GM19351 (cell line): ENCODE results near the gene SLC16A11.
"Not testable (repeated sequence)": the region's sequence is repeated elsewhere in the genome, so short reads cannot be mapped to it uniquely, and the experiment has no call there.

Experiments
- ATAC-seq: cut with Tn5 transposase; IDR thresholded peaks from one replicate; pipeline ENCODE4 v1.9.1; 2021; ENCODE audit warnings: mild to moderate bottlenecking, moderate library complexity; ENCODE audit not compliant: unreplicated experiment

Gene SLC16A11

DNA sequence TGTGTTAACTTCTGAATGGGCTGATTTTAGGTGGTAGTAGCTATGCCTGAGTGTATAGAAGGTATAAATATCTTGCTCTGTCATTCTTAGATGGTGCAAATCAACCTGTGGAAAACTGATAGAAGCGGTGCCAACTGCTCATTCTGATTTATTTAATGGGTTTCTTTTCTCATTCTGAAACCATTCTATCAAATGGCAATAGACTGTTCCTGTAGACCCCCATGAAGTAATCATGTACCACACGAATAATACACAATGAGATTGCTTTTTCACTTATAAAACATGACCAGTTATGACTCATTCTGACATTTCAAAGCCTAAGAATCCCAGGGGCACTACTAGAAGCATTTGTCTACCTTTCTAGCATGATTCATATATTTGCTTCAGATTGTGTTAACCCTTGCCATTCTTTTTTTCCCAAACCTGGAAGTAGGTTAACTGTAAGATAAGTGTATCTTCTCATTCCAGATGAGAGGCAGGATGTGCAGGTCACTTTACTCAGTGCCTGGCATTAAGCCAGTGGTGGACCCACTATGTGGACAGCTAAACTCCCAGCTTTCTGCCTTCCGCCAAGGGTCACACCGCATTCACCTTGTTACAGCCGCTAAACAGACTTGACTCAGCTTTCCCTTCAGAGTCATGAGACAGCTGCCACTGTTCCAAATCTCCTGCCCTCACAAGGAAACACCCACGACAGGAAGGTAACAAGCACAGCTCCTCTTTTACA, 16.4 kb upstream of the SLC16A11 start:
- ATAC-seq = no peak

DNA sequence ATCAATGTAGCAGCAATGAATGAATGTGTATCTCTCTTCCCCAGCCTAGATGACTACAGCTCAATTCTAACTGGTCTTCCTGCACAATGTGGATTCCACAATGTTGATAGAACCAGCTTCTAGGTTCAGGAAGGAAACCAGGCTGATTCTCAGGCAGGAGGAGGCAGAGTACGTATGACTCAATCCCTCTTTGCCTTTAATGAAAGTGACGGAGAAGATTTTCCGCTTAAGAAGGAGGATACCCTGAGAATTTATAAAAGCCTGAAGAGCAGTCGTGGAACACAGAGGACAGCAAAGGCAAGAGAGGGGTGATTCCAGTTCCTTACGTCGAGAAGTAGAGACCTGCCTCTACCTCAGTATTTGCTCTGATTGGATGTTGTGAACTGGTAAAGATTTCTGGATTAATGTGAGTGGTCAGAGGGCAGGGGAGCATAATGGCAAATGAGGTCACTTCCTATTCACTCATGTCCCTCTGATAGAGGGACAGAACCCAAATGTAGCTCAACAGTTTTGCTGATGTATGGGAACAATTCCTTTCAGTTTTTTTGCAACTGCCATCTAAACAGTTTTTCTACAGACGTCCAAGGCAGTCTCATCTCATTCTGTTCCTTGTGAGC, 15.0 kb upstream of the SLC16A11 start:
- no peak for ATAC-seq

DNA sequence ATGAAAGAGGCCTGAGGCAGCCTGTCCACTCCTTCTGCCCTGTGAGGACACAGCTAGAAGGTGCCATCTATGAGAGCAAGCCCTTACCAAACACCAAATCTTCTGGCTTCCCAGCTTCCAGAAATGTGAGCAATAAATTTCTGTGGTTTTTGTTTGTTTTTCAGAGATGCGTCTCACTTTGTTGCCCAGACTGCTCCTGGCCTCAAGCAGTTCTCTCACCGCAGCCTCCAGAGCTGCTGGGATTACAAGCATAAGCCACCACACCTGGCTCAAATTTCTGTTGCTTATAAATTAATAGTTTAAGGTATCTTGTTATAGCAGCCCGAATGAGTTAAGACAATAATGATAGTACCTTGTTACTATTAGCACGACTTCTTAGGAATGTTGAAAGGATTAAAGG, 12.5 kb upstream of the SLC16A11 start:
- no peak for ATAC-seq

DNA sequence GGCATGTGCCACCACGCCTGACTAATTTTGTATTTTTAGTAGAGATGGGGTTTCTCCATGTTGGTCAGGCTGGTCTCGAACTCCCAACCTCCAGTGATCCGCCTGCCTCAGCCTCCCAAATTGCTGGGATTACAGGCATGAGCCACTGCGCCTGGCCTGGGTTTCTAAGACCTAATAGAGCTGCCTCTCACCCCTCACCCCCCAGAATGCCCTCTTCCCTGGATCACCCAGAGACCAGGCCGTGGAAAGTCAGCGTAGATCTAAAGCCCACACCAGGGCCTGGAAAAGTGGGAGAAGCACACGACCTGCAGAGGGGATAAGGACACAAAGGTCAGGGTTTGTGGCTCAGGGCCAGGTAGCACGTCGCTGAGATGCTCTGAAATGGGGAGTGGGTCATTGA, 6.7 kb upstream of the SLC16A11 start:
- not testable (repeated sequence) for ATAC-seq

DNA sequence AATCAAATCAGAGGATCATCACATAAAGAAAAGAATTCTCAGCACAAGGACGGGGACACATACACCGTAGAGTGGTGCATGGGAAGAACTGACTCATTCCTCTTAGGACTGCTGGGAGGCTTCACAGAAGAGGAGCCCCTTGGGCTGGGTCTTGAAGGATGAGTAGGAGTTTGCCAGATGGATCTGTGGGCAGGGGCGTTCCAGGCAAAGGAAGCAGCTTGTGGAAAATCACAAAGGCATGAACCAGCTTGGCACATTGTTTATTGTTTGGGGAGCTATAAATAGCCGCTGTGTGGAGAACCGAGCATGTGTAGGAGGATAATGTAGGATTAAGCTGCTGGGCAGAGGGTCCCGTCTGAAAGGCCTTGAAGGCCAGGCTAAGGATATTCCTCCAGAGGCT, 5.1 kb upstream of the SLC16A11 start:
- no peak for ATAC-seq

DNA sequence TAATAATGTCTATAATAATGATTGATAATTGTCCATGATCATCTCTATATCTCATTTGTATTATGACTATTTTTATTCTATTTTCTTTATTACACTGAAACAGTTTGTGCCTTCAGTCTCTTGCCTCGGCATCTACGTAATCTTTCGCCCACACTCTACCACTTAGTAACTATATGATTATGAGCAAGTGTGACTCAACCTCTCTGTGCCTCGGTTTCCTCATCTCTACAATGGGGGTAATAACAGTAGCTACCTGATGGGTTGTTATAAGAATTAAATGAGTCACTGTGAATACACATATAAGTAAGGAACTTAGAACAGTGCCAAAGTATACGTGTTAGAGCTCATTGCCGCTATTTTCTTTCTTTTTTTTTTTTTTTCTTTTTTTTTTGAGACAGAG, 3.7 kb upstream of the SLC16A11 start:
- no peak for ATAC-seq

DNA sequence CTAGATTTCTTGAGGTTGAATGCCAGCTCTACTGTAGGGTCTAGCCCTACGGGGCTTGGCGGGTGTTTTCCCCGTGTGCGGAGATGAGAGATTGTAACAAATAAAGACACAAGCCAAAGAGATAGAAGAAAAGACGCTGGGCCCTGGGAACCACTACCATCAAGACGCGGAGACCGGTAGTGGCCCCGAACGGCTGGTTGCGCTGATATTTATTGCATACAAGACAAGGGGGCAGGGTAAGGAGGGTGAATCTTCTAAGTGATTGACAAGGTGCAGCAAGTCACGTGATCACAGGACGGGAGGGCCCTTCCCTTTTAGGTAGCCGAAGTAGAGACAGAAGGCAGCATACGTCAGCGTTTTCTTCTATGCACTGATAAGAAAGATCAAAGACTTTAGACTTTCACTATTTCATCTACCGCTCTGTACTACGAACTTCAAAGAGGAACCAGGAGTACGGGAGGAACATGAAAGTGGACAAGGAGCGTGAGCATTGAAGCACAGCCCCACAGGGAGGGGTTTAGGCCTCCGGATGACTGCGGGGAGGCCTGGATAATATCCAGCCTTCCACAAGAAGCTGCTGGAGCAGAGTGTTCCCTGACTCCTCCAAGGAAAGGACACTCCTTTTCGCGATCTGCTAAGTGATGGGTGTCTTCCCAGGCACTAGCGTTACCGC, 3.0 kb upstream of the SLC16A11 start:
- ATAC-seq = not testable (repeated sequence)

DNA sequence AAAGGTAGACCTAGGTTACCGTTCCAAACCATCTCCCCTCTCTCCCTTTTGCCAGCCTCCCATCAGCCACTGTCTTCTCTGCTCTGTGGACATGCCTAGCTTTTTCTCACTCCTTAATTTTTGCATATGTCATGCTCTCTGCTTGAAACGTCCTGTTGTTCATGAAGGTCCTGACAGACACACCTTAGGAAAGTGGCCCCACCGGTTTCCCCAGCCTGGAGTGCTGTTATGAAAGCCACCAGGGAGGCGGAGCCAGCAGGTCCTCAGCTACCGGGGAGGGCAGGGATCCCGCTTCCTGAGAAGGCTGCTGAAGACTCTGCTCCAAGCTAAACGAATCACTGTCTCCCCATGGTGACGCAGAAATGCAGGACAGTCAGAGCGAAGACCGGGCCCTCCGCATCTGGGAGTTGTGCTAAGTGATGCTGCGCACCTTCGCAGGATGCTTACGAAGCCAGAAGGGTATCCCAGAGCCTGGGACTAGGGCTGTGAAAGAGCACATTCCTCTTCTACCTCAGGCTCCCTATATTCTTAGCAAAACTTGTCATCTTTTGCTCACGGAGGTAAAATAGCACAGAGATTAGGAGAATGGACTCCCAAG, 2.3 kb upstream of the SLC16A11 start:
- no peak for ATAC-seq

DNA sequence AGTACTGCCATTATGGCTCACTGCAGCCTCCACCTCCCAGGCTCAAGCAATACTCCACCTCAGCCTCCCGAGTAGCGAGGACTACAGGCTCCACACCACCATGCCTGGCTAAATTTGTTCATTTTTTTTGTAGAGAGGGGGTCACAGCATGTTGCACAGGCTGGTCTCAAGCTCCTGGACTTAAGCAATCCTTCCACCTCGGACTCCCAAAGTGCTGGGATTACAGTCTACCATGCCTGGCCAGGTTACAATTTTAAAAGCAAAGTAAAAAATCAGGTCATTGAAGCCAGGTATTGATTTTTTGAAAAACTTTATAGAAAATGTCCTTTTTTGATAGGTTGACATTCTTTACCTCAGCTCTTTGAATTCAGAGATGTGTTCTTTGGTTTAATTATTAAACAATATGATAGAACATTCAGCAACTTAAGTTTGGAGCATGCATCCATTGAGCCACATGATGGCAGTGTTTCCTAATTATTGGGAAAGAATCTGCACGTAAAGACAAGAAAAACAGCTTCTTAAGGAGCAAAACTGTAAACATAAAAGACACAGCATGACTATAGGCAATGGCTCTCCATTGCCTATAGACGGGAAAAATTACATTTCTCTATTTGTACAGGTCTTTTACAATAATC, 1.7 kb upstream of the SLC16A11 start:
- ATAC-seq = no peak

DNA sequence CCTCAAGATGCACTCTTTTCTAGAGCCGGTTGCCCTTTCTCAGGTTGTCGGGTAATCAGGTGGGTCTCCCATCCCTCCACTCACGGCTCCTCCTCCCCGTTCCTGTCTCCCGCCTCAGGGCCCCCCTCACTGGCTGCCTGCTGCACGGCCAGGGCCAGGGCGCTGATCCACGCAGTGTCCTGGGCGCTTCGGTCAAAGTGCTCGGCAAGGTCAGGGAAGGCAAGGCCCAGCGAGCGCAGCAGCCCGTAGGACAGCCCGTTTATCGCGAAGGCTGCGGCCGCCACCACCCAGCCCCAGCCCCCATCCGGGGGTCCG, 753 bp downstream of the SLC16A11 start:
- no peak for ATAC-seq

DNA sequence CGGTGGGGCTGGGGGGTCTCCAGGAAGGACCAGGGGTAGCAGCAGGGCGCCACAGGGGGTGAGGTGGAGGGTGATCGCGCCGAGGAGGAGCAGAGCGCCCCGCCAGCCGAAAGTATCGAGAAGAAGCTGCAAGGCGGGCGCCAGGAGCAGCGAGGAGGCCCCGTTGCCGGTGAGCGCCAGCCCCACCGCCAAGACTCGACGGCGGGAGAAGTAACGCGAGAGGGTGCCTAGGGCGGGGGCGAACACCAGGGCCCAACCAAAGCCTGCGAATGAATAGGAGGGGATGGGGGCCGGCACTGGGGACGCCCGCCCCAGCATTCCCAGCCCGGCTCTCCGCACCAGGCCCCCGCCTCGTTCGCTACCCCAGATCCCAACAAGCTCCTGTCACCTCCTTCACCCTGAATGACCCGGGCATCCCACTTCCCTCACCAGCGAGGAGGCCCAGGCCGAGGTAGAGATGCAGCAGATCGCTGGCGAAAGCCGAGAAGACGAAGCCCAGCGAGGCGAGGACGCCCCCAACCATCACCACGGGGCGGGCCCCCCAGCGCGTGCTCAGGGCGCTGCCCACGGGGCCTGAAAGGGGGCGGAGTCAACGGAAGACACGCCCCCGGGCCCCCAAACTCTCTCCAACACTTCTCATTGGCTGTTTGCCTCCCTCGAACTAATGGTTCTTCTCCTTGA, 1.3 kb downstream of the SLC16A11 start:
- no peak for ATAC-seq

DNA sequence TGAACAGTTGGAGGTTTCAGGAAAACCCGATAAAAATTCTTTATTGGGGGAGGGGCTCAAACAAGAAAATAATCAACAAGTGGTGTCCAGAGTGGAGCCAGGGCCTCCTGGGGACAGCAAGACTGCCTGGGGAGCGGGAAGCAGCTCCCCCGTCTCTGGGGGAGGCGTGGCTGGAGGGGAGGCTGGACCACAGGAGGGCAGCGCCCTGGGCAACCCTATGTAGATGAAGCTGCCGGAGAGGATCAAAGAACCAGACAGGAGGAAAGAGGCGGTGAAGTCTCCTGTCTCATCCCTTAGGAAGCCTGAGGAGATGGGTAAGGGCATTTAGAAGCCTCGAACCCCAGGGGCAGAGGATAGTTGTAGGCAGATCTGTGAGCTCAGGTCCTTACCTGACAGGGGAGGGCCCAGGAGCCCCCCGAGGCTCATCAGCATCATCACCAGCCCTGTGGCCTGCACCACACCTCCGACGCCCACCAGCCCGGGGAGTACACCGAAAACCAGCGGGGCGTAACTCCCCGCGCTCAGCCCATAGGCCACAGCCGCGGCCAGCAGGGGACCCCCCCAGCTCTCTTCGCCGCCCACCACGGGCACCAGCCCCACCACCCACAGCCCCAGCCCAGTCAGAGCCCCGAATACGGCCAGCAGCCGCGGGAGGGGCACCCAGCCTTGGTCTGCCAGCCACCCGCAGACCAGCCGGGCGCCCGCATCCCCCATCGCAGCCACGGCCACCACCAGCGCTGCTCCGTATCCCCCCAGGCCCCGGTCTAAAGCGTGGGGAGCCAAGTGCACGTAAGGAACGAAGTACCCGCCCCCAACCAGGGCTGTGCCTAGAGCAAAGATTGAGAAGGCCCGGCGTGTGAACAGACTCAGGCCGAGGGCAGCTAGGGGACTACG, 2.0 kb downstream of the SLC16A11 start:
- ATAC-seq = no peak

DNA sequence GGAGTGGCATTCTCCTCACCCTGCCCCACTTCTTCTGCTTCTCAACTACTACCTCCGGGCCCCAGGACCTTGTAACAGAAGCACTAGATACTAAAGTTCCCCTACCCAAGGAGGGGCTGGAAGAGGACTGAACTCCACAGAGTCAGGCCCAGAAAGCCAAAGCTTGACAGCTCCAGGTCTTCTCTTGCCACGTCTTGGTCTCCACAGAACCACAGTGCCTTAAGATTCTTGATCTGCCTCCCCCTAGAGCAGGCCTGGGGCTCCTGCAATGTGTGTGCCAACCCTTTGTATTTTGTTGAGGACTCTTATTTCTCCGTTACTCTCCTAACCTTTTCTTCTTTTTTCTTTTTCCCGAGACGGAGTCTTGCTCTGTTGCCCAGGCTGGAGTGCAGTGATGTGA, 4.1 kb downstream of the SLC16A11 start:
- ATAC-seq = no peak

DNA sequence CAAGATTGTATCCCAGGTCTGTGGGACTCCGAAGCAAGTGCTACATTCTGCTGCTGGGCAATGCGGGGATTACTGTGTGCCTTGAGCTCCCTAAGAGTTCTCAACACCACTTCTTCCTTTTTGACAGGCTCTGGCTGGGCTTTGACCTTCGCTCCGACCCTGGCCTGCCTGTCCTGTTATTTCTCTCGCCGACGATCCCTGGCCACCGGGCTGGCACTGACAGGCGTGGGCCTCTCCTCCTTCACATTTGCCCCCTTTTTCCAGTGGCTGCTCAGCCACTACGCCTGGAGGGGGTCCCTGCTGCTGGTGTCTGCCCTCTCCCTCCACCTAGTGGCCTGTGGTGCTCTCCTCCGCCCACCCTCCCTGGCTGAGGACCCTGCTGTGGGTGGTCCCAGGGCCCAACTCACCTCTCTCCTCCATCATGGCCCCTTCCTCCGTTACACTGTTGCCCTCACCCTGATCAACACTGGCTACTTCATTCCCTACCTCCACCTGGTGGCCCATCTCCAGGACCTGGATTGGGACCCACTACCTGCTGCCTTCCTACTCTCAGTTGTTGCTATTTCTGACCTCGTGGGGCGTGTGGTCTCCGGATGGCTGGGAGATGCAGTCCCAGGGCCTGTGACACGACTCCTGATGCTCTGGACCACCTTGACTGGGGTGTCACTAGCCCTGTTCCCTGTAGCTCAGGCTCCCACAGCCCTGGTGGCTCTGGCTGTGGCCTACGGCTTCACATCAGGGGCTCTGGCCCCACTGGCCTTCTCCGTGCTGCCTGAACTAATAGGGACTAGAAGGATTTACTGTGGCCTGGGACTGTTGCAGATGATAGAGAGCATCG, 5.6 kb downstream of the SLC16A11 start:
- ATAC-seq = no peak

DNA sequence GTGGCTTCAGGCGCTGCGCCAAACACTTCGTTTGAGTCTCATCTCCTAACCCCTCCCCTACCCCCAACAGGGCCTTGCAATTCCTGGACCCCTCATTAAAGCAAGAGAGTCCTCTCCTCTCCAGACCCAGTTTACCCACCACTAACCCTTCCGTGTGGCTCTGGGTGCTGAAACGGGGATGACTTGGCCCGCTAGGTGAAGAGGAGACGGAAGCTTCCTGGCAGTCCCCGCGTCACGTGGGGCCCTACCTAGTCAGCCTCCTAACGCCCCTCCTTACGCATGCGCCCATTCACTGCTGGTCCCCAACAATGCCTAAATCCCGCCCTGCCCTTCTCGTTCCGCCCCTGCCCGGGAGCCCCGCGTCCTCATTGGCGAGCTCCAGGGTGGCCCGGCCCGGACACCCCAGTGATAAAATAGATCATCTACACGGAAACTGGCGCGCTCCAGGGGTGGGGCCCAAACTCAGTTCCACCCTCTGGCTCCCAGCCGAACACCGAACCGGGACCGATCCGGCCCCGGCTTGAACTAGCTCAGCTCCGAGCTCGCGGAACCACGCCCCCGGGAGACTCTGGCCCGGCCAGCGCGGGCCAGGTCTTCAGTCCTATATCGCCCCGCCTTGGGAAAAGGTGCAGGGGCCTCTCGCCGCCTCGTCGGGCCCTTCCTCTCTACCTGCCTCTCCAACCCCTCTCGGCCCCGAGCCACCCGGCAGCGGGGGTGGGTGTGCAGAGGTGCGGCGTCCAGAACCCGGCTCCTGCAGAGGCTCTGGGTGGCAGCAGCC, 8.1 kb downstream of the SLC16A11 start, which contains the start of gene SLC16A13:
SLC16A13 (plus strand) TSS at position 425 of the 778 bp plus-strand sequence. CDS start 368 bp downstream, outside the sequence.
- ATAC-seq = peak; percentile 88

DNA sequence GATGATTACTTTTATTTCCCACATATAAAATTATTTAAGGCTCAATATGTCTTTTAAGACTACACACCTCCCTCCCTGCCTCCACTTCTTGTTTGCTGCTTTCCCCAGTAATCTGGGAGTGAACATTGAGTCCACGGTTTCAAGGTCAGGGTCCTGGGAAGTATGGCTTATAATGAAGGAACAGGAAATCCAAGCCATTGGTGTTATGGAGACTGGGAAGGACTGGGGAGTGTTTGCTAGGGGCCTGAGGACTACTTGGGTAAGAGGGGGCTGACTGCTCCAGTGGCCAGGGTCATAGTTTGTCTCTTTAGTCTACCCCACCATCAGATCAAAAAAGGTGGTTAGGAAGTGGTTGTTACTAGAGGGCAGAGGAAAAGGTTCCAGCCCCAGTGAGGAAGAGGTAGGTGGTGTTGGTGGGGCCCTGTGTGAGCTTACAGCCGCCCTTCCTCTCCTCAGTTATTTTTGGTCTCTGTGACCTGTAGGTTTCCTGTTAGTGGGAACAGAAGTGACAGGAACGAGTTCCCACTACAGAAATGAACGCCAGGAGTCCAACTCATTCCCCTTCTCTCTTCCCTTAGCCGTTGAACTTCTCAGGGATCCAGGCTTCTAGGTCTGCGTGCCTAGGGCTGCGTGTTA, 8.8 kb downstream of the SLC16A11 start:
- no peak for ATAC-seq

DNA sequence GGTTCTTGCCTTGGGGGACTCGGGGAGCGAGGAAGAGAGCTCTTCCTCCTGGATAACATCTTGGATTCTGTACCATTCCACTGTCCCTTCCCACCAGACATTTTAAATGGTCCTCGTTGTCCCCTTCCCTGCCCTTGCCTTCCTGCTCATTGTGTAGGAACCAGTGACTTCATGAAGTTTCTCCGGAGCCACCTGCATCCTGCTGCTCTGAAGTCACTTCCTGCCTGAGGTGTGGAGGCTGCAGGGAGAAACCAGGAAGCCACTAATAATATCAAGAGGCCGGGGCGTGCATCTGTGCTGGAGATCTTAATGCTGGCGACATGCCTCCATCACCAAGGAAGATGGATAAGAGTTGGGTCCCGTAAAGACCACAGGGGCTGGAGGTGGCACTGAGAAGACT, 14.2 kb downstream of the SLC16A11 start:
- ATAC-seq = no peak

DNA sequence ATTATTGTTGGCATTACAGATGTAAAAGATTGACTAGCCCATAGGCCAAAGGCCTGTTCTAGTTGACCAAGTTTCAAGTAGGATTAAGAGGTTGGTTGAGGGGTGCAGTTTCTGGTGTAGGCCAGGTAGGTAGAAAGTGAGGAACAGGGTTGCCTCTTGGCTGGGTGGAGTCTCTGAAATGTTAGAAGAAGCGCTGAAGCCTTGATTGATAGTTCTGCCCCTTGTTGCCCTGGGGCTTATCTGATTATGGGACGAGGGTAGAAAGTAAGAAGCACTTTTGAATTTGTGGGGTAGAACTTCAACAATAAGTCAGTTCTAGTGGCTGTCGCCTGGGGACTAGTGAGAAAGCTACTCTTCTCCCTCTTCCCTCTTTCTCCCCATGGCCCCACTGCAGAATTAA, 14.8 kb downstream of the SLC16A11 start:
- ATAC-seq = no peak
